Muscle of leg (tissue), 11 donors: ENCODE results near the gene ABCF3. TPM values are rescaled to one million over a fixed set of nuclear protein-coding genes. Genes with fewer than 3 reads are reported as not detected.

Experiments
- DNase-seq: peaks from one replicate; pipeline ENCODE4 v3.0.0; 2013
- H3K27ac ChIP-seq: one replicate; pipeline ENCODE4 v1.5.1; 2013; ENCODE audit warnings: mild to moderate bottlenecking, low read length, control low read depth
- H3K27me3 ChIP-seq: one replicate; pipeline ENCODE4 v1.6.1; 2013; ENCODE audit warnings: low read length; ENCODE audit not compliant: control insufficient read depth, insufficient read depth
- H3K36me3 ChIP-seq: one replicate; pipeline ENCODE4 v1.6.1; 2013; ENCODE audit warnings: low read length; ENCODE audit not compliant: control insufficient read depth, insufficient read depth
- H3K4me1 ChIP-seq: one replicate; pipeline ENCODE4 v1.6.1; 2013; ENCODE audit warnings: low read length; ENCODE audit not compliant: control insufficient read depth, insufficient read depth
- H3K4me3 ChIP-seq: one replicate; pipeline ENCODE4 v1.5.1; 2013; ENCODE audit warnings: low read length, control low read depth
- H3K9me3 ChIP-seq: replicated peaks from 2 replicates; pipeline ENCODE4 v1.6.1; 2013; ENCODE audit warnings: low read depth, low read length; ENCODE audit not compliant: control insufficient read depth
- WGBS: methylation state at CpG from one replicate; pipeline ENCODE4 v1.1.5; 2013; ENCODE audit warnings: missing lambda C conversion rate; ENCODE audit not compliant: insufficient coverage; 5-methylcytosine and 5-hydroxymethylcytosine counted together
- polyA plus RNA-seq, 8 donors: library from polyadenylated mRNA; unstranded; fragments of 120-200 nt; gene quantifications; one replicate each; pipeline versions ENCODE4 v1.2.1 to v1.2.3, GENCODE V29; 2013; ENCODE audit warnings: inconsistent platforms in 1 of 8, low replicate concordance in 1 of 8; ENCODE audit not compliant: insufficient read length in 8 of 8, insufficient read depth in 1 of 8
- total RNA-seq: library from RNA; stranded (reverse); fragments of 120-200 nt; gene quantifications from one replicate; pipeline ENCODE4 v1.2.4, GENCODE V29; 2013

Gene ABCF3
- total and polyA plus RNA-seq, 9 donors: 33.0 to 54.5 (median 48.7) TPM

DNA sequence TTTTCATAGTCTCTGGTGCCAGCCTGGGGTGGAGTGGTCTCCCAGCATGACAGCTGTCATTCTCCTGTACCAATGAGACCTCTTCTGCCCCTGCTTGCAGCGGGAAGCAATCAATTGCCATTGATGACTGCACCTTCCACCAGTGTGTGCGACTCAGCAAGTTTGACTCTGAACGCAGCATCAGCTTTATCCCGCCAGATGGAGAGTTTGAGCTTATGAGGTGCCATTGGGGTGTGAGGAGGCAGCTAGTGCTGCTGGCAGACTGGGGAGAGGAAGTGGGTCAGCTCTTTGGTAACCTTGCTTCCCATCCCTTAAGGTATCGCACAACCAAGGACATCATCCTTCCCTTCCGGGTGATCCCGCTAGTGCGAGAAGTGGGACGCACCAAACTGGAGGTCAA lies 4.4 kb upstream of the ABCF3 start:
- Histone ChIP-seq H3K9me3 (no peaks in the 10 kb centered on the region), H3K4me1 (peaks cover 21% of the 10 kb centered on the region), H3K27ac (no peak overlapping the region), H3K27me3 (no peaks in the 10 kb centered on the region), H3K4me3 (no peak overlapping the region), H3K36me3 (peaks cover 77% of the 10 kb centered on the region)
- 95% methylated on average over 4 of the region's 9 CpGs for WGBS
- DNase-seq: no peak

DNA sequence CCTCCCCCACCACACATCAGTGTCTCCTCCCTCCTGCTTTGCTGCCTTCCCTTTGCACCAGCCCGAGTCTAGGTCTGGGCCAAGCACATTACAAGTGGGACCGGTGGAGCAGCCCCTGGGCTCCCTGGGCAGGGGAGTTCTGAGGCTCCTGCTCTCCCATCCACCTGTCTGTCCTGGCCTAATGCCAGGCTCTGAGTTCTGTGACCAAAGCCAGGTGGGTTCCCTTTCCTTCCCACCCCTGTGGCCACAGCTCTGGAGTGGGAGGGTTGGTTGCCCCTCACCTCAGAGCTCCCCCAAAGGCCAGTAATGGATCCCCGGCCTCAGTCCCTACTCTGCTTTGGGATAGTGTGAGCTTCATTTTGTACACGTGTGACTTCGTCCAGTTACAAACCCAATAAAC lies 2.3 kb upstream of the ABCF3 start:
- Histone ChIP-seq H3K9me3 (no peaks in the 10 kb centered on the region), H3K27ac (no peak overlapping the region), H3K4me1 (peaks cover 14% of the 10 kb centered on the region), H3K27me3 (no peaks in the 10 kb centered on the region), H3K36me3 (peaks cover 73% of the 10 kb centered on the region), H3K4me3 (no peak overlapping the region)
- DNase-seq: no peak
- WGBS: 60% methylated on average over 1 of the region's 5 CpGs

DNA sequence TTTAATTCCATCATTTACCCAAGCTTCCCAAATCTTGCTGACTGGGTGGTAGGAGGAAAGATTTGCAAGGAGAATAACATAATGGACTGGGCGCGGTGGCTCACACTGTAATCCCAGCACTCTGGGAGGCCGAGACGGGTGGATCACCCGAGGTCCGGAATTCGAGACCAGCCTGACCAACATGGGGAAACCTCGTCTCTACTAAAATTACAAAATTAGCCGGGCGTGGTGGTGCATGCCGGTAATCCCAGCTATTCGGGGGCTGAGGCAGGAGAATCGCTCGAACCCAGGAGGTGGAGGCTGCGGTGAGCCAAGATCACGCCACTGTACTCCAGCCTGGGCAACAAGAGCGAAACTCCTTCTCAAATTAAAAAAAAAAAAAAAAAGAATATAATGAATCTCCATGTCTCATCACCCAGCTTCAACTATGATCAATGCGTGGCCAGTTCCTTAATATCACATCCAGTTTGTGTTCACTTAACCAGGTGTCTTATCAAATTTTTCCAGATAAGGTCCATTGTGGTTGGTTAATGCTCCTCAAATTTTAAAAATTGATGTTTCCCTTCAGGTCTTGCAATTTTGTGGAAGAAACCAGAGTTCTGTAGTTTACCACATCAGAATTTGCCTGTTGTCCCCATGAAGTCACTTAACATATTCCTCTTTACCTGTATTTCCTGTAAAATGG lies 1.3 kb upstream of the ABCF3 start:
- Histone ChIP-seq H3K4me3 (no peak overlapping the region), H3K9me3 (no peaks in the 10 kb centered on the region), H3K36me3 (peaks cover 73% of the 10 kb centered on the region), H3K27ac (peak overlapping the region; percentile 76), H3K4me1 (peaks cover 14% of the 10 kb centered on the region), H3K27me3 (no peaks in the 10 kb centered on the region)
- 96% methylated on average over 5 of the region's 18 CpGs for WGBS
- no peak for DNase-seq

DNA sequence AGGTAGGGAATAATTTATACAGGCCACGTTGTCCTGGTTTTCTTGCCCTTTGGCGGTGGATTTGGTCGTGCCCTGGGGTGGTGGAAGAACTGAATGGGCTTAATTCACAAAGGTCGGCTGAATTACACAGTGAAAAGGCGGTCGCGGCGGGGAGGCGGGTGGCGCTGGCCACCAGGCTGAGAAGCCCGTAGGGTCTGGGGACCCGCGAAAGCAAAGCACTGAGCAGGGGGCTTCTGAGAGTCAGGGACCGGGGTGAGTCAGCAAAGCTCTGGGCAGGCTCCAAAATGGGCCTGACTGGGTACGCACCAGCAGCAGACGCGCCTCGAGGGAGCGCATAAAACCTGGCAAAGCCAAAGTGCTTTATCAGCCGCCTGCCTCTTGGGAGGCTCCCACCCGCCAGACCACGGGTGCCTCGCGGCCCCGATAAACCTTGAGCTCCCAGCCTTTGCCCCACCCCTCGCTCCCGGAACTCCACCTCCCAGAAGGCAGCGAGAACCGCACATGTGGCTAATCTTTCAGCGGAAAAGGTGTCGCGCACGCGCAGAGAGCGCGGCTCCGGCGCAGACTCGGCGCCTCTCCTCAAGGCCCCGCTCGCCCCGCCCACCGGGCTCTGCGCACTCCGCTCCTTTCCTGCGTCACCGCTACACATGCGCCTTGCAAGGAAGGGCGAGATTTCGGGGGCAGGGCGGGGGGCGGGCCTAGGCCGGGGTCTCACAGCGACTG lies 377 bp upstream of the ABCF3 start:
- Histone ChIP-seq H3K36me3 (peaks cover 70% of the 10 kb centered on the region), H3K4me3 (peak overlapping the region; percentile 92), H3K9me3 (no peaks in the 10 kb centered on the region), H3K27ac (peak overlapping the region; percentile 76), H3K4me1 (peaks cover 14% of the 10 kb centered on the region), H3K27me3 (no peaks in the 10 kb centered on the region)
- DNase-seq: peak; percentile 100
- WGBS: 1% methylated on average over 54 of the region's 55 CpGs

DNA sequence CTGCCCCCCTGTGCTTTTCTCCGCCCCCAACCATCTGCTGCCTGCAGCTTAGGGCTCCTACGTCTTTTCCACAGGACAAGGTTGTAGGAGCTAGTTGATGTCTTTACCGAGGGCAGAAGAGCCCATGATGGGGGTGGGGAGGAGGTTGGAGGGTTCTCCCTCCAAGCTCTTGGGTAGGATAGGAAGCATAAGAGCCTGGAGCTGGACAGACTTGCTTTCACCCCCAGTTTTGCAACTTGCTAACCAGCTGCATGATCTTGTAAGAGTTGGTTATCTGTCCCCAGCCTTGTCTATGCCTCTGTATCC lies 856 bp downstream of the ABCF3 start:
- 0% methylated on average over 1 of the region's 3 CpGs for WGBS
- no peak for DNase-seq
- Histone ChIP-seq H3K4me3 (peak overlapping the region; percentile 92), H3K36me3 (peaks cover 69% of the 10 kb centered on the region), H3K27me3 (no peaks in the 10 kb centered on the region), H3K9me3 (no peaks in the 10 kb centered on the region), H3K27ac (no peak overlapping the region), H3K4me1 (peaks cover 14% of the 10 kb centered on the region)

DNA sequence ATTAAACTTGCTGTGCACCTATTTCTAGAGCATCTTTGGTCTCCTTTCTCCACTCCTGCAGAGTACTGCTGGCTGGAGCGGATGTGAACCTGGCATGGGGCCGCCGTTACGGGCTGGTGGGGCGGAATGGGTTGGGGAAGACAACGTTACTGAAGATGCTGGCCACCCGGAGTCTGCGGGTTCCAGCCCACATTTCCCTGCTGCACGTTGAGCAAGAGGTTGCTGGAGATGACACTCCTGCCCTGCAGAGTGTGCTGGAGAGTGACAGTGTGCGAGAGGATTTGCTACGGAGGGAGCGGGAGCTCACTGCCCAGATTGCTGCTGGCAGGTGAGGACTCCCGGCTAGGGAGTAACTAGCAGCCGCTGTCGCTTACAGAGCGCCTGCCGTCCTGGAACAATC lies 2.1 kb downstream of the ABCF3 start:
- no peak for DNase-seq
- 90% methylated on average over 16 of the region's 17 CpGs for WGBS
- no peaks in the 10 kb centered on the region for H3K27me3 ChIP-seq
- no peak overlapping the region for H3K4me3 ChIP-seq
- H3K27ac ChIP-seq: no peak overlapping the region
- H3K9me3 ChIP-seq: no peaks in the 10 kb centered on the region
- H3K36me3 ChIP-seq: peaks cover 68% of the 10 kb centered on the region
- H3K4me1 ChIP-seq: peaks cover 14% of the 10 kb centered on the region

DNA sequence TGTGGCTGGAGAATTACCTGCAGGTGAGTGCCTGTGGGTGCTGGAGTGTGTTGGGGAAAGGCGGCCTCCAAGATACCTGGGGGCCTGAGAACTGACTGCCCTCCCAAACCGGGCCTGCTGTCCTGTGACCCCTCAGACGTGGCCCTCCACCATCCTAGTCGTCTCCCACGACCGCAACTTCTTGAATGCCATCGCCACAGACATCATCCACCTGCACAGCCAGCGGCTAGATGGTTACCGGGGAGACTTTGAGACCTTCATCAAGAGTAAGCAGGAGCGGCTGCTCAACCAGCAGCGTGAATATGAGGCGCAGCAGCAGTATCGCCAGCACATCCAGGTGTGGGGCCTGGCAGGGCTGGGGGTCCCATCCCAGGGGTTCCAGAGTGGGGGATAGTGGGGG lies 3.4 kb downstream of the ABCF3 start:
- Histone ChIP-seq H3K27ac (no peak overlapping the region), H3K4me3 (no peak overlapping the region), H3K4me1 (peaks cover 14% of the 10 kb centered on the region), H3K36me3 (peaks cover 68% of the 10 kb centered on the region), H3K9me3 (no peaks in the 10 kb centered on the region), H3K27me3 (no peaks in the 10 kb centered on the region)
- DNase-seq: no peak
- WGBS: 92% methylated on average over 10 of the region's 13 CpGs

DNA sequence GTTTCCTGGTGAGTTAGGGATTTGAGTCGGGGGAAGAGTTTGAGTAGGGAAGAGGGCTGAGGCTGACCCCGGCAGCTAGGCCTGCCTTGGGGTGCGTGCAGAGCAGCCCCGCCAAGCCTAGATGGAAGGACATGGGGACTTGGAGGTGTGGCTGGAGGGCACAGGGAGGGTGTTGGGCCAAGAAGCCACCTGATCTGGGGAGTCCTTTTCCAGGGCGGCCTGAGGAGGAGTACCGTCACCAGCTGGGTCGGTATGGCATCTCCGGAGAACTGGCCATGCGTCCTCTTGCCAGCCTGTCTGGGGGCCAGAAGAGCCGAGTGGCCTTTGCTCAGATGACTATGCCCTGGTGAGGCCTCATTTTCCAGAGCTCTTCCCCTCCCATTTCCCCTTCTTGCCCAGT lies 6.9 kb downstream of the ABCF3 start:
- H3K27ac ChIP-seq: no peak overlapping the region
- DNase-seq: no peak
- H3K9me3 ChIP-seq: no peaks in the 10 kb centered on the region
- peaks cover 72% of the 10 kb centered on the region for H3K36me3 ChIP-seq
- no peaks in the 10 kb centered on the region for H3K4me1 ChIP-seq
- H3K27me3 ChIP-seq: no peaks in the 10 kb centered on the region
- H3K4me3 ChIP-seq: no peak overlapping the region
- 92% methylated on average over 10 of the region's 10 CpGs for WGBS

DNA sequence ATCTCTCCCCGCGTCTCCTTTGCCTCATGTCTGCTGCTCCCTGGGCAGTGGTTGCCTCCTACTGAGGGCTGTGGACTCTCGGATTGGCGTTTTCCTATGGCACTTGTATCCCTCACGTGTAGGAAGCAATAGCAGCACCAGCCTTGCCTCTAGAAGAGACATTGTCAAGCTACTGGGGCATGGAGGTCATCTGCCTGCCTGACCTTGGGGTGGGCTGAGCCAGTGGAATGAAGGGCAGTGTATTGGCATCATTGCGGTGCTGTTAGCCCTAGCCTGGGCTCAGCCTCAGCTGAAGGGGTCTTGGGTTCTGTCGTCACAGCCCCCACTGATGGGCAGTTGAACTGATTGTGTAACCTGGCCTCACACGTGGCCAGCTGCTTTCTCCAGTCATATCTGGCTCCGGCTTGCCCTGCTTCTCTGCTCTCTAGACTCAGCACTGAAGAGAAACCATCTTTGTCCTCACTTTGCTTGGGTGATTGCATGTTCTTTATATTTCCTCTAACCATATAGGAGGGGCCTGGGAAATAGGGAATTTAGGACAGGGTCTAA lies 8.1 kb downstream of the ABCF3 start:
- Histone ChIP-seq H3K36me3 (peaks cover 61% of the 10 kb centered on the region), H3K27me3 (no peaks in the 10 kb centered on the region), H3K9me3 (no peaks in the 10 kb centered on the region), H3K4me3 (no peak overlapping the region), H3K4me1 (no peaks in the 10 kb centered on the region), H3K27ac (no peak overlapping the region)
- WGBS: 90% methylated on average over 6 of the region's 9 CpGs
- no peak for DNase-seq

DNA sequence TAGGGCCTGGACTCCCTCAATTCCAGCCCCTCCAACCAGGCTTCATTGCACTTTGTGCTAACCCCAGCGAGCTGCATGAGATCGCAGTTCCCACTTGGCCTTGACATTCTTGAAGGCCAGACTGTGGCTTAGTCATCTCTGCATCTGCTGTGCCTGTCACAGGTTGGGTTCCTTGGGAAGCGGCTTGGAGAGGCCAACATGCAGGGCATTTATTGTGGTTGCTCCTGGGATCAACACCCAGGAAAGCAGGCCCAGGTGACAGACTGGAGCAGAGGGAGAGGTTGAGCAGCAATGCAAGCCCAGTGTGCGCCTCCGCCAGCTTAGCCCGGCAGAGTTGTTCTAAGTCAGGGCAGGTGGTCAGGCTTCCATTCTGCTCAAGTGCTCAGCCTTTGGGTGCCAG lies 10.5 kb downstream of the ABCF3 start:
- H3K4me1 ChIP-seq: no peaks in the 10 kb centered on the region
- H3K36me3 ChIP-seq: peaks cover 40% of the 10 kb centered on the region
- no peak overlapping the region for H3K27ac ChIP-seq
- WGBS: 98% methylated on average over 6 of the region's 6 CpGs
- DNase-seq: no peak
- H3K4me3 ChIP-seq: no peak overlapping the region
- no peaks in the 10 kb centered on the region for H3K27me3 ChIP-seq
- no peaks in the 10 kb centered on the region for H3K9me3 ChIP-seq
